Stomach smooth muscle (tissue), 2 donors: ENCODE data around the gene SNAP91.
"Not testable (repeated sequence)": the region's sequence is repeated elsewhere in the genome, so short reads cannot be mapped to it uniquely, and the experiment has no call there.

Source experiments
- H3K27ac ChIP-seq: one replicate; pipeline ENCODE4 v1.7.0; 2013; ENCODE audit warnings: mild to moderate bottlenecking, low read length, inconsistent platforms
- H3K27me3 ChIP-seq, 2 donors: one replicate each; pipeline ENCODE4 v1.7.0; 2013; ENCODE audit warnings: low read length in 2 of 2; ENCODE audit not compliant: insufficient read depth in 2 of 2, control insufficient read depth in 1 of 2
- H3K36me3 ChIP-seq, 2 donors: one replicate each; pipeline ENCODE4 v1.7.0; 2013; ENCODE audit warnings: low read length in 2 of 2; ENCODE audit not compliant: control insufficient read depth in 2 of 2, insufficient read depth in 2 of 2
- H3K4me1 ChIP-seq: one replicate; pipeline ENCODE4 v1.7.0; 2013; ENCODE audit warnings: low read length; ENCODE audit not compliant: control insufficient read depth, insufficient read depth
- H3K4me3 ChIP-seq, 2 donors: one replicate each; pipeline ENCODE4 v1.7.0; 2013; ENCODE audit warnings: low read length in 2 of 2
- H3K9ac ChIP-seq, 2 donors: one replicate each; pipeline ENCODE4 v1.7.0; 2013; ENCODE audit warnings: low read length in 2 of 2, mild to moderate bottlenecking in 1 of 2
- H3K9me3 ChIP-seq, 2 donors: one replicate each; pipeline ENCODE4 v1.7.0; 2013; ENCODE audit warnings: low read length in 2 of 2; ENCODE audit not compliant: control insufficient read depth in 2 of 2
- donor health status: healthy.
- donor health status: Pancreatic carcinoma.

Gene SNAP91

GRCh38 chr6:83633609-83634008, 75.3 kb downstream of the SNAP91 start:
- Histone ChIP-seq H3K4me3 (no peak overlapping the region), H3K36me3 (no peaks in the 10 kb centered on the region), H3K27me3 (no peaks in the 10 kb centered on the region), H3K27ac (no peak overlapping the region), H3K9ac (no peak overlapping the region), H3K4me1 (no peaks in the 10 kb centered on the region), H3K9me3 (no peaks in the 10 kb centered on the region)

DNA sequence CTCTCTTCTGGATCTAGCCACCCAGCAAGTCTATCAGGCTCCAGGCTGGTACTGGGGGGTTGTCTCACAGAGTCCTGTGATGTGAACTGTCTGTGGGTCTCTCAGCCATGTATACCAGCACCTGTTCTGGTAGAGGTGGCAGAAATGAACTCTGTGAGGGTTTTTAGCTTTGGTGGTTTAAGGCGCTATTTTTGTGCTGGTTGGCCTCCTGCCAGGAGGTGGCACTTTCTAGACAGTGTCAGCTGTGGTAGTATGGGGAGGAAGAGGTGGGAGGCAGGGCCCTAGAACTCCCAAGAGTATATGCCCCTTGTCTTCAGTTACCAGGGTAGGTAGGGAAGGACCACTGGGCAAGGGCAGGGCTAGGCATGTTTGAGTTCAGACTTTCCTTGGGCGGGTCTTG, 75.8 kb downstream of the SNAP91 start:
- Histone ChIP-seq H3K27me3 (no peaks in the 10 kb centered on the region), H3K4me3 (no peak overlapping the region), H3K9ac (no peak overlapping the region), H3K36me3 (no peaks in the 10 kb centered on the region), H3K27ac (no peak overlapping the region), H3K9me3 (no peaks in the 10 kb centered on the region), H3K4me1 (no peaks in the 10 kb centered on the region)

DNA sequence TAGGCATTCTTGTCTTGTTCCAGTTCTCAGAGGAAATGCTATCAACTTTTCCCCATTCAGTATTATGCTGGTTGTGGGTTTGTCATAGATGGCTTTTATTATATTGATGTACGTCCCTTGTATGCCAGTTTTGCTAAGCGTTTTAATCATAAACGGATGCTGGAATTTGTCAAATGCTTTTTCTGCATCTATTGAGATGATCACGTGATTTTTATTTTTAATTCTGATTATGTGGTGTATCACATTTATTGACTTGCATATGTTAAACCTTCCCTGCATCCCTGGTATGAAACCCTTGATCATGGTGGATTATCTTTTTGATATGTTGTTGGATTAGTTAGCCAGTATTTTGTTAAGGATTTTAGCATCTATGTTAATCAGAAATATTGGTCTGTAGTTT, 79.0 kb downstream of the SNAP91 start:
- not testable (repeated sequence) for H3K27ac ChIP-seq, H3K4me1 ChIP-seq, H3K9ac ChIP-seq, H3K27me3 ChIP-seq, H3K36me3 ChIP-seq, H3K4me3 ChIP-seq, H3K9me3 ChIP-seq

DNA sequence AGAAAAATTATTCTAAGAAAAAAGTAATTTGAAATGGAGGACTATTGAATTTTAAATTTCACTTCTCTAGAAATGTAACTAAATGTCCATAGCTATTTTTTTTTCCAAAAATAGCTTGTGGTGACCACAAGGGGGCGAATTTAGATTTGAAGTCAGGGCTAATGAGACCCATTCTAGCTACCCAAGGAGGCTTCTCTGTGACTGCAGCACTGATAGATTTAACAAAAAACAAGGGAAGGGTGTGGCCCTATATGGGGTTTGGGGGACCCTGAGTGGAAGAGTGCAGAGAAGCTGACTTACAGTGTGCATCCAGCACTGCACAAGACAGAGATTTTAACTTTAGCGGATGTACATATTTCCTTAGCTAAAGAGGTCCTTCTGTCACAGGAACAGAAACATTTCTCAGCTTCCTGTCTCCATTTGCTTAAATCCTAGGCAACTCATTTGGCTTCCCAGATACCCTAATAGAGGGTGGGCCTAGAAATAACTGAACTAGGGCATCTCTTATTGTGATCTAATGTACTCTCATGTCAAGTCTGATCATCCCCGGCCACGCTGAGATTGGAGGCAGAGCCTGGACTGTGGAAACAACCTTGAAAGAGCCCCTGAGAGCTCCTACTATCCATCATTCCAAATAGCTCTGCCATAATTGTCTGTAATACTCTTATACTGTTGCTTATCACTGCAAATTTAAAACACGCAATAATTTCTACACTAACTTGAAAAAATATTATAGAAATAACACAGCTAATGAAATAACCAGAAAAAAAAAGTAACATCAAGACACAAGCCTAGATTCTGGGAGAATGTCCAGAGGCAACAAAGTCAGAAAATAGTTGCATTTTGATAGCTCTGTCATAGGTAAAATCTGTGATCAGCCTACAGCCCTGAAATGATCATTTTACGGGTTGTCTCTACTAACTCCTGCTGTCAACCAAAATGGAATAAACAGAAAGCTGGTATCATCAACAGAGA, 93.6 kb downstream of the SNAP91 start:
- Histone ChIP-seq H3K9ac (no peak overlapping the region), H3K27me3 (no peaks in the 10 kb centered on the region), H3K36me3 (no peaks in the 10 kb centered on the region), H3K4me1 (no peaks in the 10 kb centered on the region), H3K27ac (no peak overlapping the region), H3K9me3 (no peaks in the 10 kb centered on the region), H3K4me3 (no peak overlapping the region)

DNA sequence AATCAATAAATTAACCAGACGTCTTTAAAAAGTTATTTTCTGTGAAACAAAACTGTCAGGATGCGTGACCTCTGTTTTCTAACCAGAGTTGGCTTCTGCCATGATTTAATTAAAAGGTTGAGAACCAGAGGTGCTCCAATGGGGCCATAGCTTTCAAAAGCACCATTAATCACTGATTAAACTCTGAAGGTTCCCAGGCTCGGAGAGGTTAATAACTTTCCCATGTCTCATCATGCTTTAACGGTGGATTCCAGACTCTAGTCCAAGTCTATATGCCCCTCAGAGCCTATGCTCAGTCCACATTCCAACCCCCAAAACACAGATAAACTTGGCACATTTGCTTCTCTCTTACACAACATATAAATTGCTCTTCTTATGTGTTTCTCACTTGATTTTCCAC, 95.5 kb downstream of the SNAP91 start:
- no peak overlapping the region for H3K27ac ChIP-seq
- no peaks in the 10 kb centered on the region for H3K9me3 ChIP-seq
- no peaks in the 10 kb centered on the region for H3K36me3 ChIP-seq
- no peaks in the 10 kb centered on the region for H3K4me1 ChIP-seq
- H3K9ac ChIP-seq = no peak overlapping the region
- H3K27me3 ChIP-seq = no peaks in the 10 kb centered on the region
- no peak overlapping the region for H3K4me3 ChIP-seq

- Histone ChIP-seq H3K9me3 (no peaks in the 10 kb centered on the region), H3K36me3 (no peaks in the 10 kb centered on the region), H3K27ac (no peak overlapping the region), H3K4me3 (no peak overlapping the region), H3K9ac (no peak overlapping the region), H3K4me1 (no peaks in the 10 kb centered on the region), H3K27me3 (no peaks in the 10 kb centered on the region)
Observed at GRCh38 chr6:83609248-83609647, 99.7 kb downstream of the SNAP91 start.

DNA sequence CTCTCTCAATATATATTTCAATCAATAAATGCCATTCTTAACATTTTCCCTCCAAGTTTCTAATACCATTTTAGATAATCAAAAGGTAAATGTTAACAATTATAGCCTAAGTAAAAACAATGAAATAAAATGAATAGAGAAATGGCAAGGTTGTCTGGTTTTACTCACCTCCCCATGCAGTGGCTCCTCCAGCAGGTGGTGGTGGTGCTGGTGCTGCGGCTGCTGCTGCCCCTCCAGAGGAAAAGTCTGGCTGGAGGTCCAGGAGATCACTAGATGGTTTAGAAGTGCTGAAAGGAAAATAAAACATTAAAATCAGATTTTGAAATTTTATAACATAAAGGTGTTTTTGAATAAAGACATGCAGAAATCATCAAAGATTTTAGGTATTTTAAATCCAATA, 103.4 kb downstream of the SNAP91 start:
- Histone ChIP-seq H3K4me3 (no peak overlapping the region), H3K9me3 (no peaks in the 10 kb centered on the region), H3K36me3 (no peaks in the 10 kb centered on the region), H3K27me3 (no peaks in the 10 kb centered on the region), H3K4me1 (no peaks in the 10 kb centered on the region), H3K27ac (no peak overlapping the region), H3K9ac (no peak overlapping the region)

DNA sequence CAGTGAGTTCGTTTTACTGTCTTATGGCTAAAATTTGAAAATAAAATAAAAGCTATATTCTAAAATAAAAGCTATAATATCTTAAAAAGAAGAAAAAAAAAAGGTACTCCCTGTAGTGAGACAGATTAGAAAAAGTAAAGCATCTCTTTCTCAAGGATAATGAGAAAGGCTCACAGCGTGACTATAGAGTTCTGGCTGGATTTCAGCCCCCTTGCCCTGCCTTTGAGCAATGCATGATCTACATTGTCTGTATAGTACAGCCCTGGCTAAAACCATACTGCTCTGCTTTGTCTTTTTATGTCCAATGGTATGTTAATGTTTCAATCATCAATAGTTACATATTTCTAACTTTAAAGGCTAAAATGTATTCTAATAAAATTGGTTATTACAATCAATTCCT, 105.3 kb downstream of the SNAP91 start:
- Histone ChIP-seq H3K4me1 (no peaks in the 10 kb centered on the region), H3K27me3 (no peaks in the 10 kb centered on the region), H3K36me3 (no peaks in the 10 kb centered on the region), H3K4me3 (no peak overlapping the region), H3K27ac (no peak overlapping the region), H3K9ac (no peak overlapping the region), H3K9me3 (no peaks in the 10 kb centered on the region)

DNA sequence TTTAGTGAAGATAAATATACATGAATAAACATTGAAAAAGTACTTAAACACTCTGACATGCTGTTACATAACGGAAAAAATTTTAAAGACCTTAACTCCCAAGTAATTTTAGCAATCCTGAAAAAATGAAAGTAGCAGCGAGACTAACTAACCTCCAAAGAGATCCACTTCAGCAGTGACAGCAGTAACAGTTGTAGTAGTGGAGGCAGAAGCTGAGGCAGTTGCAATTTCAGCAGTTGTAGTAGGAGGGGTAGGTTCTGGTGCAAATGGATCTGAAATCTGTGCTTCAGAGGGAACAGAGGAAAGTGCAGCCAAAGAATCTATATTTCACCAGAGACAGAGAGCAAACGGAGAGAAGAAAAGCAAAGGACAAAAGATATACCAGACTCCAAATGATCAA, 107.8 kb downstream of the SNAP91 start:
- Histone ChIP-seq H3K27me3 (no peaks in the 10 kb centered on the region), H3K4me1 (no peaks in the 10 kb centered on the region), H3K4me3 (no peak overlapping the region), H3K27ac (no peak overlapping the region), H3K9ac (no peak overlapping the region), H3K36me3 (no peaks in the 10 kb centered on the region), H3K9me3 (no peaks in the 10 kb centered on the region)

- Histone ChIP-seq H3K9me3 (no peaks in the 10 kb centered on the region), H3K27ac (no peak overlapping the region), H3K36me3 (no peaks in the 10 kb centered on the region), H3K9ac (no peak overlapping the region), H3K4me3 (no peak overlapping the region), H3K27me3 (no peaks in the 10 kb centered on the region), H3K4me1 (no peaks in the 10 kb centered on the region)
Observed at GRCh38 chr6:83600459-83600858, 108.4 kb downstream of the SNAP91 start.

DNA sequence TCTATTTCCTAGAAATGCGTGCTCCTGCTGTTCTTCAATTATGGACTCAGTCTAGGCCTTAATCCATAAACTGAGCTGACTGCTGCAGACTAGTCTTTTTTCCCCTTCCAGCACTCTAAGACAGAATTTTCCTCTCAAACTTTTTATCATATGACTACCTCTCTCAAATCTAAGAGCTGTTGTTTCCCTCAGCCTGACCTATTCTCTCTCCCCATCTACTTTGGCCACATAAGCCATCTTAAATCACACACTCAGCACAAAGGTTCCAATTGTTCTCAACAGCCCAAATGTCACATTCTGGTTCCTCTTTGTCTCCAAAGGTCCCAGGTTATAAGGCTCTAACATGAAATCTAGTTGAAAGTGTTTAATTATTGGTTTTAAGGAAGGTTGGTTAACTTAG, 111.4 kb downstream of the SNAP91 start:
- no peak overlapping the region for H3K27ac ChIP-seq
- no peak overlapping the region for H3K4me3 ChIP-seq
- H3K9me3 ChIP-seq = no peaks in the 10 kb centered on the region
- no peaks in the 10 kb centered on the region for H3K4me1 ChIP-seq
- H3K36me3 ChIP-seq = no peaks in the 10 kb centered on the region
- no peaks in the 10 kb centered on the region for H3K27me3 ChIP-seq
- H3K9ac ChIP-seq = no peak overlapping the region
